ENCODE data around the gene TSPAN18.

DNA sequence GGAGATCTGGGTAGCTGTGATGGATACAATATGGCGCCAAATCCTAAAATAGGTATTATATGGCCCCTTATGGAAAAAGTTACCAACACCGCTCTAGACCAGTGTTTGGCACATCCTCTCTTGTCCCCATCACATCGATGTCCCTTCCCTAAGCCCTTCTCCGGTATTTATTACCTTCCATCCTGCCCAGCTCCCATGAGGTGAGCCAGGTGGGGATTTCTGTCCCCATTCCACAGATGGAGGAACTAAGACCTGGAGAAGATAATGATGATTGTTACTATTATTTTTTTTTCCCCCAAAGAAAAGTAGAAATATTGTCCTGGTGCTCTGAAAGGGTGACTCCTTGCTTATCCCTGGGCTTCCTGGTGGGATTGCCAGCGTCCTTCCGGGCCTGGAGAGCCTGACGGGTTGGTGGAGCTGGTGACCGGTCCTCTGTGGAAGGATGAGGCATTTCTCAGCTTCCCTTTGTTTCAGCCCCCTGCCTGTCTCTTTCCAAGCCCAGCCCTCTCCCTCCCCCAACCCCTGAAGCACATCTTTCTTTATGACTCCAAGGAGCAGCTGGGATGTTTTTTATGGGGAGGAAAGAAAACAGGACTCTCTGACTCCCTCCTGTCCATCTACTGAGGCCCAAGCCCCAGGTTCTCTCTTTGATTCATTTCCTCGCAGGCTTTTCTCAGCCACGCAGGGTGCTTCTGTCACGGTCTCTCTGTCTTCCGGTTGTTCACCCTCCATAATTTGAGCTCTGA, 158.5 kb downstream of the TSPAN18 start:
- no peak for TF ChIP-seq POLR2AphosphoS5 (IDR thresholded peaks at IDR 0.05; ENCODE audit: low read depth, low read length)
- TF ChIP-seq CEBPB (IDR thresholded peaks at IDR 0.05; ENCODE audit: low read depth), result no peak
- TF ChIP-seq, protein P1, sequence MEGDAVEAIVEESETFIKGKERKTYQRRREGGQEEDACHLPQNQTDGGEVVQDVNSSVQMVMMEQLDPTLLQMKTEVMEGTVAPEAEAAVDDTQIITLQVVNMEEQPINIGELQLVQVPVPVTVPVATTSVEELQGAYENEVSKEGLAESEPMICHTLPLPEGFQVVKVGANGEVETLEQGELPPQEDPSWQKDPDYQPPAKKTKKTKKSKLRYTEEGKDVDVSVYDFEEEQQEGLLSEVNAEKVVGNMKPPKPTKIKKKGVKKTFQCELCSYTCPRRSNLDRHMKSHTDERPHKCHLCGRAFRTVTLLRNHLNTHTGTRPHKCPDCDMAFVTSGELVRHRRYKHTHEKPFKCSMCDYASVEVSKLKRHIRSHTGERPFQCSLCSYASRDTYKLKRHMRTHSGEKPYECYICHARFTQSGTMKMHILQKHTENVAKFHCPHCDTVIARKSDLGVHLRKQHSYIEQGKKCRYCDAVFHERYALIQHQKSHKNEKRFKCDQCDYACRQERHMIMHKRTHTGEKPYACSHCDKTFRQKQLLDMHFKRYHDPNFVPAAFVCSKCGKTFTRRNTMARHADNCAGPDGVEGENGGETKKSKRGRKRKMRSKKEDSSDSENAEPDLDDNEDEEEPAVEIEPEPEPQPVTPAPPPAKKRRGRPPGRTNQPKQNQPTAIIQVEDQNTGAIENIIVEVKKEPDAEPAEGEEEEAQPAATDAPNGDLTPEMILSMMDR (IDR thresholded peaks at IDR 0.05 in 2 of 3, conservative IDR thresholded peaks at IDR 0.05 in 1 of 3; ENCODE audit: borderline replicate concordance in 1 of 3, insufficient read depth in 1 of 3, low read depth in 2 of 3, low read length in 2 of 3), result no peak

Data from HCT116 (cell line).